VCaP (cell line): ENCODE data around the gene KRT40.

Experiments
- H3K27ac ChIP-seq: fragments of 450-650 bp; 2 replicates; pipeline ENCODE4 v1.5.1; 2017
- CTCF ChIP-seq: fragments of 450-650 bp; conservative IDR thresholded peaks from 2 replicates; pipeline ENCODE4 v1.5.1; 2017; ENCODE audit warnings: mild to moderate bottlenecking, moderate library complexity

Gene KRT40

GRCh38 chr17:40952661-40953060 lies 31.5 kb downstream of the KRT40 start:
- no peak for TF ChIP-seq CTCF
- no peak overlapping the region for H3K27ac ChIP-seq

- TF ChIP-seq CTCF: no peak
- no peak overlapping the region for H3K27ac ChIP-seq
These were observed 32.0 kb downstream of the KRT40 start for GRCh38 chr17:40952154-40952553.

- no peak for TF ChIP-seq CTCF
These were observed 33.0 kb downstream of the KRT40 start for GRCh38 chr17:40951011-40951622.

GRCh38 chr17:40950176-40950575 lies 34.0 kb downstream of the KRT40 start:
- no peak overlapping the region for H3K27ac ChIP-seq
- TF ChIP-seq CTCF: no peak

More at GRCh38 chr17:40951011-40951622, 33.0 kb downstream of the KRT40 start:
- H3K27ac ChIP-seq: no peak overlapping the region

GRCh38 chr17:40949418-40949817 lies 34.7 kb downstream of the KRT40 start:
- no peak for TF ChIP-seq CTCF
- no peak overlapping the region for H3K27ac ChIP-seq

GRCh38 chr17:40947929-40948328 lies 36.2 kb downstream of the KRT40 start:
- H3K27ac ChIP-seq: no peak overlapping the region
- no peak for TF ChIP-seq CTCF

GRCh38 chr17:40945414-40945813 lies 38.7 kb downstream of the KRT40 start:
- no peak for TF ChIP-seq CTCF
- no peak overlapping the region for H3K27ac ChIP-seq
